ENCODE results near the gene ARHGAP10.
"Not testable (repeated sequence)": the region's sequence is repeated elsewhere in the genome, so short reads cannot be mapped to it uniquely, and the experiment has no call there.

The ARHGAP10 gene

DNA sequence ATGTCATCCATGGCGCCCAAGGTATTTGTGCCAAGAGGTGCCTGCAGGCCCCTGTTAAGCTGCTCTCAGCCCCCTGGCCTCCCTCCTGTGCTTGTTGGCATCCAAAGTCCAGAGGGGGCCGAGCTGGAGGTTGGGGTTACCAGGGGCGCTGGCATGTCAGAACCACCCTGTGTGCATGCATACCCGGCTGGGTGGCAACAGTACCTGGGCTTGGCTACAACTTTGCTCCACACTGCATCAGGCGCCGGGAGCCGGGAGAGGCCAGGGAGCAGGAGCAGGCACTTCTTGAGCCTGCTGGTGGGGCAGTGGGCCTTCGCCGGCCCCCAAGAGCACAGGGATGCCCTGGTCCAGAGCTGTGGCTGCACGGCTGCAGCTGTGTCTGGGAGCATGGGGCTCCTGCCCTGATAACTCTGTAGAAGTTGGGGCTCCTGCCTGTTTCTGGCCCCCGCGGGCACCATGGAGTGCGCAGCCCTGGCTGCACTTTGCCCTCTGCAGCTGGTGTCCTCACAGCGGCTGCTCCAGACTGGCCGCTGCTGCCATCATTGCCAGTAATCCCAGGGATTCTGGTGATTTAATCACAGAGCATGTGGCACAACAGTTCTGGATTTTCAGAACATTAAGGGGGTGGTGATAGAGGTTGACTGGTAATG lies 130.3 kb downstream of the ARHGAP10 start:
- no peak for DNase-seq

DNA sequence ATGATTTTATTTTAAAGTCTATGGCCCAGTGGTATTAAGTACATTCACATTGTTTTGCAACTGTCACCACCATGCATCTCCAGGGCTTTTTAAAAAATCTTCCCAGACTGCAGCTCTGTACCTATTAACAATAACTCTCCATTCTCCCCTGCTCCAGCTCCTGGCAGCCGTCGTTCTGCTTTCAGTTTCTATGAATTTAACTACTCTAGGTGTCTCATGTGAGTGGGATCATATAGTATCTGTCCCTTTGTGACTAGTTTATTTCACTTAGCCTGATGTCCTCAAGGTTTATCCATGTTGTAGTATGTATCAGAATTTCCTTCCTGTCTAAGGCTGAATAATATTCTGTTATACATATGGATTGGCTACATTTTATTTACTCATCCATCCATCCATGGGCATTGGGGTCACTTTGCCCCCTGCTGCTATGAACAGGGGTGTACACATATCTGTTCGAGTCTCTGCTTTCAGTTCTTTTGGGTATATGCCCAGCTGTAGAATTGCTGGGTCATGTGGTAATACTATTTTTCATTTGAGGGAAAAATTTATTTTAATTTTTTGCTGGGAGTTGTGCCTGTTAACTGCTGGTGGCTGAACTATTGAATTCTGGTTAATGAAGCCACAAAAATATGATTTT lies 131.3 kb downstream of the ARHGAP10 start:
- no peak for DNase-seq

DNA sequence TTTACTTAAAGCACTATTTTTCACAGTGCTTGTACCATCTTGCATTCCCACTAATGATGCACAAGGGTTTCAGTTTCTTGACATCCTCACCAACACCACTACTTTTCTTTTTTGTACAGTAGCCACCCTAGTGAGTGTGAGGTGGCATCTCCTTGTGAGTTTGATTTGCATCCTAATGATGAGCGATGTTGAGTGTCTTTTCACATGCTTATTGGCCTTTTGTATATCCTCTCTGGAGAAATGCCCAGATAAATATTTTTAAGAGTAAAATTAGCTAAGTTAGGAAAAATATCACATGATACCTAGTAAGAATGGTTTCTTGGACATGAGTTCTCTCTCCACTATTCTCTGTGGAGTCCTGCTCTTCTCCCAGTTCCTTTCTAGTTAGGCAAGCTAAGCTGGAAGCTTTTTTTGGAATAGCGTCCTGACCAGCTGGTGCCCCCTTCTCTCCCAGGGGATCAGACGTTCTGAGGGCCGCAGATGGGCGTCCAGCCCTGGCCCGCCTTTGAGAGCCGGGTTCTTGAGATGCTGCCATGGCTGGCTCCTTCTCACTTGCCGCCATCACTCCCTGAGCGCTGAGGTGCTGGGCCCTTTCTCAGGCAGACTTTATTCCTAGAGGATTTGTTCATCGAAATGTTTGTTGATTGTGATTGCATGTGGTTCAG lies 132.1 kb downstream of the ARHGAP10 start:
- DNase-seq, result no peak

DNA sequence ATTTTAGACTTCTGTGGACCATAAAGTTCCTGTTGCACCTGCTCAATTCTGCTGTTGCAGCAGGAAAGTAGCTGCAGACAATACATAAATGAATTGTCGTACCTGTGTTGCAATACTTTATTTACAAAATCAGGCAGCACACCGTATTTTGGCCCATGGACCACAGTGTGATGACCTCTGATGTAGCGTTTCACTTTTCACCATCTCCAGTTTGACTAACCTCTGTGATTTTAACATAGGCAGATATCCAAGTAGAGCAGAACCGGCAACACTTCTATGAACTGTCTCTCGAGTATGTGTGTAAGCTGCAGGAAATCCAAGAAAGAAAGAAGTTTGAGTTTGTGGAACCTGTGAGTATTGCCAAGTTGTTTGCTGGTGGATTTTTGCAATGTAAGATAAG lies 132.7 kb downstream of the ARHGAP10 start:
- no peak for DNase-seq

DNA sequence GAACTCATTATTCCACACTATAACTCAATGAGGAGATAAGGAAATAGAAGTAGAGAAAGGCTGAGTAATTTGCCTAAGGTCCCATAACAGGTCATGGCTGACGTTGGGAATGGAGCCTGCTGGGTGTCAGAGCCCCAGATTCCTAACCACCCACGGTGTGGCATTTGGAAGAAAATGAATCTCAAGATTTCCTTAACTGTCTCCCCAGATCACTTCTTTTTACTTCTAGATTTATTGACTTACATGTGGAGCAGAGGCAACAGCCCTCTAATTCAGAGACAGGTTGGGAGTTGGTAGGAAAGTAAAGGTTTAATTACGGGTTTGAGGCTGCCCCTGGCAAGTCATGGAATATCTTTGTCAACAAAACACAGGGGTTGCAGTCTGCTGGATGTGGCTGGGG lies 134.0 kb downstream of the ARHGAP10 start:
- no peak for DNase-seq

DNA sequence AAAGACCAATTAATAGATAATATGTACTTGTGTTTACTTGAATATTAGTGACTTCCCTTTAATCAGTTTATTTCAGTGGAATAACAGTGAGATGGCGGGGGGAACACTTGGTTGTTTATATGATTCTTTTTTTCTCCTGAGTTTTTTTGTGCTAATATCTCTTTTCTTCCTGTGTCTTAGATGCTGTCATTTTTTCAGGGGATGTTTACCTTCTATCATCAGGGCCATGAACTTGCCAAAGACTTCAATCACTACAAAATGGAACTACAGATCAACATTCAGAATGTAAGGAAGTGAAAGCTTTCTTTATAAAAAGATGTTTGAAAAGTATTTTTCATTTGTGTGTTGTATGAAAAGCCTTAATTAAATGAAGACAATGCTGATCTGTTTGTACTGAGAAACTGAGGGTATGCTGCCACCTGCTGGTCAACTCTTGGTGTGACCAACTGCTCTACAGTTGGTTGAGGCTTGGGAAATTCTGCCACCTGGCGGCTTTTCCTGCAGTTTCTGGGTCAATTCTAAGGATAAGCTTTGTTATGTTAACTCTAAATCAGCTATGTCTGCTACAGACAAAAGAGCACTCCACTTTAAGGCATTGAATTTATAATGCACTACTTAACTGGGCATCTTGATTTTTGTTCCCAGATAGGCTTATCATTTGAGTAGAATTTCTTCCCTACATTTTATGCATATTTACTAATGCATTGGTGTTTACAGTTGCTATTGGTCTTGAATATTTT lies 134.8 kb downstream of the ARHGAP10 start:
- DNase-seq, result peak; percentile 2

DNA sequence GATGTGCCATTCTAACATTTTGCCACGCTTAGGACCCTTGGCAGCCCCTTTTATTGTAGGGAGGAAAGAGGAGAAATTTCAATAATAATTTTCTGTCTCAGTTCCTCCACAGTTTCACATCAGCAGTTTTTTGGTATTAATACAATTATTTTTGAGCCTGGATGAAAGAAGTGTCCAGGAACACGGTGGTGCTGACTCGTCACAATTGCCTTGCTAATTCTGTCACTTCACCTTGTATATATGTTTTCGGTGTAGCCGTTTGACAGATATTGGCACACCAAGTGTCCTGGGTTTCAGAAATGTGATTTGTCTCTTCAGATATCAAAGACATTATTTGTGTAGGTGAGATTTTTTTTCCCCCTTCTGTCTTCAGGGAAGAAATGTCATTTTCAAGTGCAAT lies 142.2 kb downstream of the ARHGAP10 start:
- DNase-seq, result no peak

DNA sequence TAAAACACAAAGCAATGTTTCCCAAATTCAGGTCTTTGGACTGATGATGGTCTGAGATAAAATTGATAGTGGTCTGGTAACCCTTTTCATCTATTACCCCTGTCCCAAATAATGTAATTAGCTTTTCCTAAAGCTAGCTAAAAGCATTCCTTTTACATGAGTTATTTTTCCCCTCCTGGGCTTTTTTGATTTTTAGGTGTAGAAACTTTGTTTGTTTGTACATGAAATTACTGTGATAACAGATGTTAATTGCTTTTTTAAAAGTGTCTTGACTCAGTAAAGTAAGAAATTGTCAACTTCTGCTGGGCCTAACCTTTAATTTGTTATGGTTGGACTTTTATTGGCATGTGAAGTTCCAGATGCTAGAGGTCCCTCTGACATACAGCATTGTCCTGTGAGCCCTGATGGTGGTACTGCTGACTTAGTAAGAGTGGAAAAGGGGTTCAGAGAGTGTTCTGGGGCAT lies 145.5 kb downstream of the ARHGAP10 start:
- DNase-seq, result no peak

DNA sequence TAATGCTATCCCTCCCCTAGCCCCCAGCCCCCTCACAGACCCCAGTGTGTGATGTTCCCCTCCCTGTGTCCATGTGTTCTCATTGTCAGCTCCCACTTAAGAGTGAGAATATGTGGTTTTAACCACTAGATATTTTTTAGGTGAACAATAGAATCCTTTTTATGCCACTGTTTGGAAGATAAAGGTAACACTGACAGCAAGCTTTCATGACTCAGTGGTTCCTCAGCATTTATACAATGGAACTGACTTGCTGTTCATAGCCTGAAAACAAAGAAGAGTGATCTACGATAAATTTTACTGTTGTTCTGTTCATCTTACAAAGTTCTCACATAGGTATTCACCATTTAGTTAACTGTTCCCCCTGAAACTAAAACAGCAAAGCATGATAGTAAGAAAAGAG lies 147.8 kb downstream of the ARHGAP10 start:
- DNase-seq, result no peak

DNA sequence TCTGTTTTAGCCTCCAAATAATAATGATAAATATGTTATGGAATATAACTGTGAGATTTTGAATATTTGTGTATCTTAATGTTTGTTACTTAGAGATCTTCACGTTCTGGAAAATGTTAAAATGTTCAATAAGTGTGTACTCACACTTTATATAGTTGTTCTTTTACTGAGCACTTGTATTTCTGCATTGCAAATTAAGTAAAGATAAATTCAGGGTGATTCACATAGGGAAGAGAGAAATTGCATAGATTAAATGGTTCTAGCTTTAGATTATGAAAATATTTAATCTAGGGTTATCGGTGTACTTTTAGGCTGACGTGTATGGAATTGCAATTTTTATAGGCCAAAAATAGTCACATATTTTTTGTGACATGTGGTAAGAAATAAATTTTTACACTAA lies 148.6 kb downstream of the ARHGAP10 start:
- DNase-seq, result no peak

DNA sequence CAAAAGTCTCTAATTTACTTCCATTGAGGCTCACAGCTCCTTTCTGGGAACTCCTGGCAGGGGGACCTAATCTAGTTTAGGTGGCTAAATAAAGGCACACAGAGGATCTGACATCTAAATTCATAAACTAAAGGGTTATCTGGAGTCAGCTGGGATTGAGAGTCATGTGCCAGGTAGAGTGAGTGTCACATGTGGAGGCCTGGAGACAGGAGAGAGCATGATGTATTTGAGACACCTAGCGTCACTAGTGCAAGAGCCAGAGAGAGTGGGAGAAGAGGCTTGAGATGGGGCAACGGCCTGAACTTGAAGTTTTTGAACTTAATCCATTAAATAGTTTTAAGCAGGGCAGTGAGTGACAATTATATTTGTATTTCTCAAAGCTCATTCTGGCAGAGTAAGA lies 152.6 kb downstream of the ARHGAP10 start:
- no peak for DNase-seq

DNA sequence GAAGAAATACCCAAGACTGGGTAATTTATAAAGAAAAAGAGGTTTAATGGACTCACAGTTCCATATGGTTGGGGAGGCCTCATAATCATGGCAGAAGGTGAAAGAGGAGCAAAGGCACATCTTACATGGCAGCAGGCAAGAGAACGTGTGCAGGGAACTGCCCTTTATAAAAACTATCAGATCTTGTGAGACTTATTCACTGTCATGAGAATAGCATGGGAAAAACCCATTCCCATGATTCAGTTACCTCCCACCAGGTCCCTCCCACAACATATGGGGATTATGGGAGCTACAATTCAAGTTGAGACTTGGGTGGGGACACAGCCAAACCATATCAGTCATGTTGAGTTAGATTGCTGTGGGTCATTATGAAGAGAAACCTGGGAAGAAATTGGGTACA lies 153.3 kb downstream of the ARHGAP10 start:
- DNase-seq, result not testable (repeated sequence)

DNA sequence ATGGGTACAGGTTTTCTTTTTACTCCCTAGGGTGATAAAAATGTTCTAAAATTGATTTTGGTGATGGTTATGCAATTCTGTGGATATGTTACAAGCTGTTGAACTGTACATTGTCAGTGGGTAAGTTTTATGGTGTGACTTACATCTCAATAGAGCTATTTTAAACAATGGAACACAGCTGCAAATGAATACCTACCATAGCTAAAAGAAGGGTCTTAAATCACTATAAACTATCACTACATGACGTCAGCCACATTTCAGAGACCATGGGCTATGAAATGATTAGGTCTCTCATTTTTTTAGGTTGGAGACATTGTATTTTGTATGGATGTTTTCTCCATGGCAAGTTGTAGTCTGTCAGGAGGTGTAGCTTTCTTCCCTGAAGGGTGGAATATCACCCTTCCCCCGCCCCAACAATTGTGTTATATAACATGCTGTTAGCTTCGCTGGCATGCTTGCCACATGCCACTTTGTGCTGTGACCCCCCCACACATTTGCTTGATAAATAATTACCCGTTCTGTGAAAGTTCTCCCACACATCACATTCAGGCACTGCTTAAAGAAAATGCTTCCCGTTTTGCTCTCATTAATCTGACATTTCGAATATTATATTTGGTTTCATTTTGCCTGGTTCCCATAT lies 159.7 kb downstream of the ARHGAP10 start:
- DNase-seq, result no peak

DNA sequence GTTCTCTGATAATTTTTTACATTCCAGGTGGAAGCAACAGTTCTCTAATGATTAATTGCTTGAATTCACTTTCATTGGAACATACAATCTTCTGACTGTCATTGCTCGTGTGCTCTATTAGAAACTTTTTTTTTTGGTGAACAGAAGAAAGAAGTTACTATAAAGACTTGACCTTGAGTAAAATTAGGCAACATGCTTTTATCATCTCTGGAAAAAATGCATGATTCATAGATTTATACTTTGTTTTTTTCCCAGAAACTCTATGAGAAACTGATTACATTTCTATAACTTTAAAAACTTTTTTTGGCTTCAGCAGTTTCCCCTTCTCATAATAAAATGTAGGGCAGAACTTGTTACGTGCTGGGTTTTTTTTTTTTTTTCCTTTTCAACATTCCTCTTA lies 167.6 kb downstream of the ARHGAP10 start:
- no peak for DNase-seq

DNA sequence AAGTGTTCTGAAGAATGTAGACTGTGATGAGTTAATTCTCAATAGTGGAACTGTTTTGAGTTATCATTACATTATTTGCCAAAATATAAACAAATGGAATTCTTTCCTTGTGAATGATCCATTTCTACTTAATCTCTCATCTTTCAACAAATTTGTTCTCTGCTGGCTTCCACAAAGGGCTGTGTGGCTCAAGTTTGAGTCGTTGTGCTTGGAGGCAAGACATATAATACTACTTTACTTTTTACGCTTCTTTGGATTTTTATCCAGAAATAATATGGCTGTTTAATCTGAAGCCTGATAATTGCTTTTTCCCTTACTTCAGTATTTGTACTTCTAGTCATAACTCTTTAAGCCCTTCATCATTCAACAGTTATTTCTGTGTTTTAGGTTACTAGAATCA lies 169.5 kb downstream of the ARHGAP10 start:
- no peak for DNase-seq

DNA sequence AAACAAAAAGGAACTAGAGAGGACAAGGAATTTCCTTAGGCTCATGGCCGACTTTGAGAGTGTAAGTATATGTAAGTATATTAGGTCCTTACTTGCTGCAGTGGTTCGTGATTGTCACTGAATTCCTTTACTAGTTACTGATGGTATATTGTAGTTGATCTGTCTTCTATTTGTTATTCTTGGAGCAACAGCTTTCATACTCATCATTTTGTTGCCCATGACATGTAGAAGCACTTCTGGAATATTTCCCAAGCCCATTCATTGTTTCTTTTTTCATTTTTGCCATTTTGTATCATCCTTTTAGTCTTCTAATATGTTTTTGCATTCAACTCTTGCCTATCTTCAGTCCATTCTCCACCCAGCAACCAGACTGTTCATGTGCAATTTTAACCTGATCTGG lies 170.0 kb downstream of the ARHGAP10 start:
- no peak for DNase-seq

DNA sequence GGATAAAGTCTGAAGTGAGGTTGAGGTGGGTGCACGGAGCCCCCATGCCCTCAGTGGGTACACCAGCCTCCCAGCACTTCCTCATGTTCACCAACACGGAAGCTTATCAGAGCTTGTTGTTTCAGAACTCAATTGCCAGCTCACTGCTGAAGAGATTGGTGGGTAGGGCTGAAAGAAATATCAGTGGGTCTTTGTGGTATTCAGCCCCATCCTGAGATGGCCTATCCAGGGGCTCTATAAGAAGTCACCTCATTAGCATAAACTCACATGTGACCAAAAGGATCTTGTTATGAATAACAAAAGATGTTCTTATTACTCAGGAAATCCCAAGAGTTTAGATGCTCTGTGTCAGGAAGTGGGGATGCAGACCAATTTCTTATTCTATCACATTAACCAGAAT lies 177.3 kb downstream of the ARHGAP10 start:
- DNase-seq, result no peak

DNA sequence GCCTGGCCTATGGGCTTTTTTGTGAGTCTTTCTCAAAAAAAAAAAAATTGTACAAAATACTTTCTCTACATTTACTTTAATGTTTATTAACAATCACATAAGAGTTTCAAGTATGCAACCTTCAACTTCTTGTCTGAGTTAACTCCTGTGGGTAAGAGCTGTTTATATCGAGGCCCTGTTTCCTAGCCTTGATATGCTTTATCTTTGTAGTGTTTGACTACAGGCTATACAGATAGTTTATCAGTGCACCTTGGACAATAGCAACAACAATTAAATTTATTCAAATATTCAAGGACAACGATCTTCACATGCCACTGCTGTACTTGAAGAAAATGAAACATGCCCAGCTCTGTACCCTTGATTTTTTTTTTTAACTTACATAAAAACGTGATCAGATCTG lies 178.4 kb downstream of the ARHGAP10 start:
- DNase-seq, result no peak

DNA sequence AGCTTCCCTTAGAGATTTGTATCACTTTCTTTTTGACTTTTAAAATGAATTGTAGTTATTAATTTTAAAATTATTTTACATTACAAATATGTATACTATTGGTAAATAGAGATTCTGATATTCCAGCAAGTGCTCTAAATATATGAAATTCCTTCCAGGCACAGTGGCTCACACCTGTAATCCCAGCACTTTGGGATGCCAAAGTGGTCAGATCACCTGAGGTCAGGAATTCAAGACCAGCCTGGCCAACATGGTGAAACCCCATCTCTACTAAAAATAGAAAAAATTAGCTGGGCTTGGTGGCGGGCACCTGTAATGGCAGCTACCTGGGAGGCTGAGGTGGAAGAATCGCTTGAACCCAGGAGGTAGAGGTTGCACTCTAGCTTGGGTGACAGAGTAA lies 180.2 kb downstream of the ARHGAP10 start:
- DNase-seq, result not testable (repeated sequence)

DNA sequence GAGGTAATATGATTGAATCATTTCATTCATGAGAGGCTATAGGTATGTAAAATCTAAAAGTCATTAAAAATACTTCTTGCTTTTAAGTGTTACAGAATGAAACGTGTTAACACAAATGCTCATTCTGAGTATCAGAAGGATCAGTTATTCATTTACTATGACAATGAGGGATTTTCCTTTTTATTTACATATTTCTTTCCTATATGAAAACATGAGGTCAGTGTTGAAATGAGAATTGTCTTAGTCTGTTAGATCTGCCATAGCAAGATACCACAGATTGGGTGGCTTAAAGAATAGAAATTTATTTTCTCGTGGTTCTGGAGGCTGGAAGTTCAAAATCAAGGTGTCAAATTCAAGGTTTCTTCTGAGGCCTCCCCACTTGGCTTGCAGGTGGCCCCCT lies 181.2 kb downstream of the ARHGAP10 start:
- DNase-seq, result no peak

DNA sequence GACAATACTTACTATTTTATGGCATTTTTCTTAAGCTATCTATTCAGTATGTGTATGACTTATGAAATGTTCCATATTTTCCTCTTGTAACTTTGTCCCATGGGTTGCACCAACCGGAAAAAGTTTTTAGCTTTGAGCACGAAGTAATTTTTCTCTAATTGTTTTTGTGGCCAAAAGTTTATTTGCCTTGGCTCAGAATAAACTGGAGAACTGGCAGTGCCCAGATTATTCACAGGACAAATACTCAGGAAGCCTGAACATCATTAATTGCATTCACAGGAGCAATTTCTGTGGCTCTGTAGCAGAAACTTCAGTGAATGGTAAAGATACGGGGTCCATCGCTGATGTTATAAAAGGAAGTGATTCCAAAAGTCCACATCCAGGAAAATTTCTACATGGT lies 184.5 kb downstream of the ARHGAP10 start:
- no peak for DNase-seq

DNA sequence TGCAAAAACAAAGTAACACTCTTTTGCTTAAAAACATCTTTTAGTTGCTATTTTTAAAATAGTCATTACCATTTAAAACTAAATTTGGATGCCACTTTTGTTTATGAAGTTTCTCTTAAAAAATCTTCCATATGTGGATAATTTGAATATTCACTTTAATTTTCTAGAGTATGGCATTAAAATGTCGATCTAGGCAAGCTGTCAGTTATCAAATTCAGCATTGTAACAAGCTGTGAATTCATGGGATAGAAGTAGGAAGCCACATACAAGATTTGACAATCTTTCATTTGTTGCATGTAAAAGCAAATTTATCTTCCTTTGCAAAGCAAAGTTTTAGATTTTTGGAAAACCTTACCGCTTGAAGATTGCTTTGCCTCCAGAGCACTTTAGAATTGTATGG lies 191.5 kb downstream of the ARHGAP10 start:
- DNase-seq, result no peak

DNA sequence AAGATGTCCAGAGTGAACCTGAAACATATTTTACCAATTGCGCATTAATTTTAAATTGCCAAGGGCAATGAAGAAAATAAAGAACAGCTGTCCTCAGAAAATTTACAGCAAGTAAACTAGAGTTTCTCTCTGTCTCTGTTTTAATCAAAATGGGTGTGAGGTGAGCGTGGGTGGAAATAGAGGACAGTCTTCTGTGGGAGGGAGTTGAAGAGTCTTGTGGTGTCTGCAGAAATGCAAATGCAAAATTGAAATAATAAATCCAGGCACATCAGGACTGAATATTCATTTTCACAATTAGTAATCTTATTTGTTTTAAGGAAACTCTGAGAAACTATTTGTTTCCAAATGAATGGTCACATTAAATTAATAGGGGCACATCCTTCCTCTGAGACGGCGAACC lies 192.0 kb downstream of the ARHGAP10 start:
- no peak for DNase-seq
